Measurements from ENCODE around the gene CNTN5. TPM values are rescaled to one million over a fixed set of nuclear protein-coding genes. Genes with fewer than 3 reads are reported as not detected.

CNTN5 gene
- total RNA-seq, 1 experiment from 2014 or later, result not detected

DNA sequence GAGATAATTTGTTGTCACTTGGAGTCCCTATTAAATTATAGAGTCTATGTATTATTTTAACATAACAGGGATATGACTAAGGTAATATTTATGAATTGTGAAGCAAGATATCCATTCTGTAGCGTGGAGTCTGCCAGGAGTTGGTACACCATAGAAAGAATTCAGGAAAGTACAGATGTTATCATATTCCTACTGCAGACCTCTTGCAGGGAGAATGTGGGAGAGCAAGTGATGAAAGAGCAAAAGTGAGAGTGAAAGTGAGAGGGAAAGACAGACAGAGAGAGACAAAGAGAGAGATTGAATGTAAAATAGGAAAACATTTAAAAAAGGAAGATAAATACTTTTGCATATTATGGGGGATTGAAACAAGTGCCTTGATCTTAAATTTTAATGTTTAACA, 468.8 kb downstream of the CNTN5 start:
- TF ChIP-seq, protein P1, sequence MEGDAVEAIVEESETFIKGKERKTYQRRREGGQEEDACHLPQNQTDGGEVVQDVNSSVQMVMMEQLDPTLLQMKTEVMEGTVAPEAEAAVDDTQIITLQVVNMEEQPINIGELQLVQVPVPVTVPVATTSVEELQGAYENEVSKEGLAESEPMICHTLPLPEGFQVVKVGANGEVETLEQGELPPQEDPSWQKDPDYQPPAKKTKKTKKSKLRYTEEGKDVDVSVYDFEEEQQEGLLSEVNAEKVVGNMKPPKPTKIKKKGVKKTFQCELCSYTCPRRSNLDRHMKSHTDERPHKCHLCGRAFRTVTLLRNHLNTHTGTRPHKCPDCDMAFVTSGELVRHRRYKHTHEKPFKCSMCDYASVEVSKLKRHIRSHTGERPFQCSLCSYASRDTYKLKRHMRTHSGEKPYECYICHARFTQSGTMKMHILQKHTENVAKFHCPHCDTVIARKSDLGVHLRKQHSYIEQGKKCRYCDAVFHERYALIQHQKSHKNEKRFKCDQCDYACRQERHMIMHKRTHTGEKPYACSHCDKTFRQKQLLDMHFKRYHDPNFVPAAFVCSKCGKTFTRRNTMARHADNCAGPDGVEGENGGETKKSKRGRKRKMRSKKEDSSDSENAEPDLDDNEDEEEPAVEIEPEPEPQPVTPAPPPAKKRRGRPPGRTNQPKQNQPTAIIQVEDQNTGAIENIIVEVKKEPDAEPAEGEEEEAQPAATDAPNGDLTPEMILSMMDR (IDR thresholded peaks at IDR 0.05; ENCODE audit: unreplicated experiment), result no peak
- Mint-ChIP-seq H3K4me3 (ENCODE audit: unreplicated experiment) (no peak overlapping the region), H3K27ac (ENCODE audit: low read depth, unreplicated experiment) (no peak overlapping the region), H3K27me3 (ENCODE audit: insufficient read depth, unreplicated experiment) (peaks cover 57% of the 10 kb centered on the region), H3K36me3 (ENCODE audit: insufficient read depth, unreplicated experiment) (no peaks in the 10 kb centered on the region), H3K9me3 (ENCODE audit: unreplicated experiment) (no peaks in the 10 kb centered on the region), H3K4me1 (ENCODE audit: insufficient read depth, unreplicated experiment) (no peaks in the 10 kb centered on the region)
- BruUV-seq (replicated peaks), result no TSS peak
- no peak for DNase-seq (ENCODE audit: unreplicated experiment)
- intact Hi-C loops (cut with micrococcal nuclease), result no loop called here
- CTCF ChIA-PET, result no interaction called here
- POLR2A ChIA-PET, result no interaction called here

DNA sequence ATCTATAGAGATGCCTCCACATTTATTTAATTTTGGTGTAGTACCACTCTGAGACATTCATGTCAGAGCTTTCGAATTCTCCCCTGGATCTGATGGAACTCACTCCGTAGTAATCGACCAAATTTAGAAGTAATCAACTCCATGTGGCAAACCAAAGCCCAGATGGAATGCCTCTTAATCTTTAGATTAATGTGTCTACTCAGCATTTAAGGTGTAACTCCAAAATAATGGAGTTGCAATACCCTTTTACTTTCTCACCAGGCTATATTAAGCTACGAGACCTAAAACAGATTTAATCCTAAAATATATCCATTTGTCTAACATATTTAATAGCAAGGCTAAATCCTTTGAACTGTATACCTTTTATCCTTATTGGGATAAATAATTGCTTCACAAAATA, 473.3 kb downstream of the CNTN5 start:
- ChIA-PET CTCF (no interaction called here), POLR2A (no interaction called here)
- no peaks in the 10 kb centered on the region for H3K9me3 Mint-ChIP-seq (ENCODE audit: unreplicated experiment)
- no peak overlapping the region for H3K27ac Mint-ChIP-seq (ENCODE audit: low read depth, unreplicated experiment)
- intact Hi-C loops (cut with micrococcal nuclease), result no loop called here
- DNase-seq (ENCODE audit: unreplicated experiment), result no peak
- peaks cover 66% of the 10 kb centered on the region for H3K27me3 Mint-ChIP-seq (ENCODE audit: insufficient read depth, unreplicated experiment)
- BruUV-seq (replicated peaks), result no TSS peak
- TF ChIP-seq, protein P1 (IDR thresholded peaks at IDR 0.05; ENCODE audit: unreplicated experiment), result no peak
- no peaks in the 10 kb centered on the region for H3K4me1 Mint-ChIP-seq (ENCODE audit: insufficient read depth, unreplicated experiment)
- H3K4me3 Mint-ChIP-seq (ENCODE audit: unreplicated experiment), result no peak overlapping the region
- no peaks in the 10 kb centered on the region for H3K36me3 Mint-ChIP-seq (ENCODE audit: insufficient read depth, unreplicated experiment)

DNA sequence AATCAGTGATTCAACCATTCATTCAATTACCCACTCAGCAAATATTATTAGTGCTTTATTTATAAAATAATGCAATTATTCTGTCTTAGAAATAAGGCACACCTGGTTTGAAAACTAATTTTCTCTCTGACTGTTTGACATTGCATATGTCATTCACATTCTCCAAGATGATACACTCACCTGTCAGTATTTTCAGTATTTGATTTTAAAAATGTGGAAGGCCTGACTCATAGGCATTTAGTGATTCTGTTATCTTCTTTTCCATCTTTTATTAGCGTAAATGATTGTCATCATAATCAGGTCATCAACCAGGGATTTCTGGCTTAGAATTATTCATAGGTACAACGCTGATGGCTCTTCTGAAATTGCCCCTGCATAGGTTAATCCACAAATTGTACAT, 480.9 kb downstream of the CNTN5 start:
- TF ChIP-seq, protein P1 (IDR thresholded peaks at IDR 0.05; ENCODE audit: unreplicated experiment), result no peak
- Mint-ChIP-seq H3K9me3 (ENCODE audit: unreplicated experiment) (no peaks in the 10 kb centered on the region), H3K27ac (ENCODE audit: low read depth, unreplicated experiment) (no peak overlapping the region), H3K27me3 (ENCODE audit: insufficient read depth, unreplicated experiment) (peaks cover 88% of the 10 kb centered on the region), H3K4me1 (ENCODE audit: insufficient read depth, unreplicated experiment) (no peaks in the 10 kb centered on the region), H3K4me3 (ENCODE audit: unreplicated experiment) (no peak overlapping the region), H3K36me3 (ENCODE audit: insufficient read depth, unreplicated experiment) (no peaks in the 10 kb centered on the region)
- intact Hi-C loops (cut with micrococcal nuclease), result no loop called here
- no TSS peak for BruUV-seq (replicated peaks)
- CTCF ChIA-PET, result no interaction called here
- no peak for DNase-seq (ENCODE audit: unreplicated experiment)
- POLR2A ChIA-PET, result no interaction called here

DNA sequence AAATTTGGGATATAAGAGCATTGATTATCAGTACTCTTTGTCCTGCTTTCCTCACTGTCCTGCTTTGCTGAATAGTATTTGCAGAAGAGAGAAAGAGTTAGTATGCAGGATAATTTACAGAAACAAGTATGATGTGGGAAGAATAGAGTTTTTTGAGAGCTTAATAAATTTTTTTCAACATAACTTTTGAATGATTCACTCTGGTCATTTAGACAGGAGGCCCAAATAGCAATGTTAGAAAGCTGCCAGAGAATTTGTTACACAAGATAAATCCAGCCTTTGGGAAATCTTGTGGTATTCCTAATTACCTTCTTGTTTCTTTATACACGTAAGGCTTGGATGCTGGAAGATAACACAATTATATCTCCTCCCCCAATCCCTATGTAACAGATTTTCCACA, 484.6 kb downstream of the CNTN5 start:
- BruUV-seq (replicated peaks), result no TSS peak
- intact Hi-C loops (cut with micrococcal nuclease), result no loop called here
- no peaks in the 10 kb centered on the region for H3K9me3 Mint-ChIP-seq (ENCODE audit: unreplicated experiment)
- POLR2A ChIA-PET, result interaction anchor here (0.6 kb wide), 1 partner anchor 85 kb away, joined by 3 read pairs; no protein-coding TSS in a partner anchor
- CTCF ChIA-PET, result no interaction called here
- TF ChIP-seq, protein P1 (IDR thresholded peaks at IDR 0.05; ENCODE audit: unreplicated experiment), result no peak
- no peak overlapping the region for H3K4me3 Mint-ChIP-seq (ENCODE audit: unreplicated experiment)
- DNase-seq (ENCODE audit: unreplicated experiment), result no peak
- peaks cover 65% of the 10 kb centered on the region for H3K27me3 Mint-ChIP-seq (ENCODE audit: insufficient read depth, unreplicated experiment)
- H3K27ac Mint-ChIP-seq (ENCODE audit: low read depth, unreplicated experiment), result no peak overlapping the region
- no peaks in the 10 kb centered on the region for H3K4me1 Mint-ChIP-seq (ENCODE audit: insufficient read depth, unreplicated experiment)
- no peaks in the 10 kb centered on the region for H3K36me3 Mint-ChIP-seq (ENCODE audit: insufficient read depth, unreplicated experiment)

Data from MCF 10A (cell line).